Ovary (tissue), 3 donors: ENCODE results near the gene PRODH2.

ENCODE experiments used
- POLR2A ChIP-seq: fragments of 450-650 bp; IDR thresholded peaks from one replicate; pipeline ENCODE4 v1.6.1; 2017; ENCODE audit warnings: antibody characterized with exemption, mild to moderate bottlenecking, moderate library complexity
- TF ChIP-seq, protein P1 (sequence below), 3 donors: fragments of 450-650 bp in 2 of 3; fragments of 200-600 bp in 1 of 3; IDR thresholded peaks; one replicate each; pipeline versions ENCODE4 v1.5.1 to v1.8.0; 2016 to 2022; ENCODE audit warnings: antibody characterized with exemption in 3 of 3, mild to moderate bottlenecking in 1 of 3
- donor health status: DM: no; HTN: no; CAD: no.

DNA sequence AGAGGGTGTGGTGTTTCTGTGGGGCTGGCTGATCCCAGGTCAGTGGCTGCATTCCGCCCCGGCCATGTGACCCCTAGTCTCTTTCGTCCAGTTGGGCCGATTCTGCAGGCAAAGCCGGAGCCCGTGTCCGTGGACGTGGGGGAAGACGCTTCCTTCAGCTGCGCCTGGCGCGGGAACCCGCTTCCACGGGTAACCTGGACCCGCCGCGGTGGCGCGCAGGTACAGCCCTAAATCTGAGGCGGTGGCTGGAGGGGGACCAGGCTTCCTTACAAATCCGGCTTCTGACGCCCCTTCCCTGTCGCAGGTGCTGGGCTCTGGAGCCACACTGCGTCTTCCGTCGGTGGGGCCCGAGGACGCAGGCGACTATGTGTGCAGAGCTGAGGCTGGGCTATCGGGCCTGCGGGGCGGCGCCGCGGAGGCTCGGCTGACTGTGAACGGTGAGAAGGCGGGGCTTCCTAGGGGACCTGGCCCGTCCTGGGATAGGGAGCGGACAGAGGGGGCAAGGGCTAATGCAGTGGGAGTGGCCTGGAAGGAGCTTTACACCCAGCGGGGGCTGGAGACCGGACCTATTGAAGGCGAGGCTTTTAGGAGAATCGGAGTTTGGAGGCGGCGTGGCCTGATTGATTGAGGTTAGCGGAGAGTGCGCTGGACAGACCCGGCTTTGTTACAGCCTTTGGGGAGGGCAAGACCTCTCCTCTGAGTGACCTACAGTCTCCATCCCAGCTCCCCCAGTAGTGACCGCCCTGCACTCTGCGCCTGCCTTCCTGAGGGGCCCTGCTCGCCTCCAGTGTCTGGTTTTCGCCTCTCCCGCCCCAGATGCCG, 48.4 kb upstream of the PRODH2 start:
- TF ChIP-seq, protein P1, sequence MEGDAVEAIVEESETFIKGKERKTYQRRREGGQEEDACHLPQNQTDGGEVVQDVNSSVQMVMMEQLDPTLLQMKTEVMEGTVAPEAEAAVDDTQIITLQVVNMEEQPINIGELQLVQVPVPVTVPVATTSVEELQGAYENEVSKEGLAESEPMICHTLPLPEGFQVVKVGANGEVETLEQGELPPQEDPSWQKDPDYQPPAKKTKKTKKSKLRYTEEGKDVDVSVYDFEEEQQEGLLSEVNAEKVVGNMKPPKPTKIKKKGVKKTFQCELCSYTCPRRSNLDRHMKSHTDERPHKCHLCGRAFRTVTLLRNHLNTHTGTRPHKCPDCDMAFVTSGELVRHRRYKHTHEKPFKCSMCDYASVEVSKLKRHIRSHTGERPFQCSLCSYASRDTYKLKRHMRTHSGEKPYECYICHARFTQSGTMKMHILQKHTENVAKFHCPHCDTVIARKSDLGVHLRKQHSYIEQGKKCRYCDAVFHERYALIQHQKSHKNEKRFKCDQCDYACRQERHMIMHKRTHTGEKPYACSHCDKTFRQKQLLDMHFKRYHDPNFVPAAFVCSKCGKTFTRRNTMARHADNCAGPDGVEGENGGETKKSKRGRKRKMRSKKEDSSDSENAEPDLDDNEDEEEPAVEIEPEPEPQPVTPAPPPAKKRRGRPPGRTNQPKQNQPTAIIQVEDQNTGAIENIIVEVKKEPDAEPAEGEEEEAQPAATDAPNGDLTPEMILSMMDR (IDR thresholded peaks at IDR 0.05): no peak
- no peak for TF ChIP-seq POLR2A
